Thoracic aorta (tissue), 2 donors: Measurements from ENCODE around the gene IFT81. TPM values are rescaled to one million over a fixed set of nuclear protein-coding genes. Genes with fewer than 3 reads are reported as not detected.

ENCODE experiments used
- ATAC-seq: fragments of 150-250 bp; one replicate; pipeline ENCODE4 v1.8.0; 2017; ENCODE audit warnings: low read depth; ENCODE audit not compliant: insufficient number of reproducible peaks, low FRiP score
- DNase-seq: peaks from one replicate; pipeline ENCODE4 v3.0.0-alpha.2; 2020; ENCODE audit warnings: low spot score
- H3K27ac ChIP-seq, 2 donors: fragments of 200-600 bp; sonication (generic); 1 replicate in 1 of 2; 2 replicates in 1 of 2; pipeline ENCODE4 v1.5.1; 2016; ENCODE audit warnings: mild to moderate bottlenecking in 2 of 2, moderate library complexity in 2 of 2
- H3K27me3 ChIP-seq: fragments of 200-600 bp; sonication (generic); replicated peaks from 2 replicates; pipeline ENCODE4 v1.6.0; 2016; ENCODE audit warnings: mild to moderate bottlenecking; ENCODE audit not compliant: insufficient read depth
- H3K36me3 ChIP-seq: fragments of 200-600 bp; sonication (generic); one replicate; pipeline ENCODE4 v1.5.1; 2016
- H3K4me1 ChIP-seq, 2 donors: fragments of 200-600 bp; sonication (generic); 1 replicate in 1 of 2; 2 replicates in 1 of 2; pipeline versions ENCODE4 v1.5.1 to v1.6.0; 2016; ENCODE audit warnings: low read depth in 2 of 2, mild to moderate bottlenecking in 1 of 2; ENCODE audit not compliant: control insufficient read depth in 1 of 2
- H3K4me3 ChIP-seq: fragments of 200-600 bp; sonication (generic); 2 replicates; pipeline ENCODE4 v1.5.1; 2016; ENCODE audit warnings: mild to moderate bottlenecking
- H3K9me3 ChIP-seq: fragments of 200-600 bp; sonication (generic); 2 replicates; pipeline ENCODE4 v1.5.1; 2016
- total RNA-seq, 2 donors: library from RNA; depleted of rRNA; stranded (reverse); fragments of >200 nt; gene quantifications; one replicate each; pipeline versions ENCODE4 v1.1.0 to v1.2.3, GENCODE V29; 2016
- TF ChIP-seq, protein P1 (sequence below): fragments of 200-600 bp; sonication (generic); IDR thresholded peaks from one replicate; pipeline ENCODE4 v1.5.1; 2019; ENCODE audit warnings: antibody characterized with exemption

Gene IFT81
- total RNA-seq, 2 donors from 2014 or later = 9.3 to 17.4 TPM

DNA sequence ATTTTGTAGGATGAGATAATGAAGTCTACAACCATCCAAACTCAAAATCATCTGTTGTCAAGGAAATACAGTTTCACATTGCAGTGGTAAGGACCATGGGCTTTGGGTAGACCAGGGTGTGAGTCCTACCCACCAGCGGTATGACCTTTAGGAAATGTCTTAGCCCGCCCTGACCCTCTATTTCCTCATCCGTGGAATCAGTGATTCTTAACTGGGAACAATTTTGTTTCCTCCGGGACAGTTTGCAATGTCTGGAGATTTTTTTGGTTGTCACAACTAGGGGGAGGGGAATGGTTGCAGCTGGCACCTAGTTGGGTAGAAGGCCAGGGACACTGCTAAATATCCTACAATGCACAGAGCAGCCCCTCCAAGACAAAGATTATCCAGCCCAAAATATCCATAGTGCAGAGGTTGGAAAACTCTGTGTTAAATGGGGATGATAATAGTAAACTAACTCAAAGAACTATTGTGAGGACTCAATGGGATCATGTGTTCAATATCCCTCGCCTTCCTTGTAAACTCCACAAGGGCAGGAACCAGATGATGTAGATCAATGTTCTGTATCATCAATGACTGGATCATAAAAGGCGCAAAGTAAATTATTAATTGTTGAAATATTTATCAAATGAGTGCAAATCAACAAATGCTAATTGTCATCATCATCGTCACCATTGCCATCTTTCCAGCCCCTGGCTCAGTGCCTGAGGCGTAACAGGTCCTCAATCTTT lies 15.7 kb upstream of the IFT81 start:
- ATAC-seq (no peak), DNase-seq (no peak)
- no peaks in the 10 kb centered on the region for H3K9me3 ChIP-seq
- H3K4me1 ChIP-seq = peaks cover 27 to 57% of the 10 kb centered on the region in 2 donors
- peak overlapping the region; percentile 74 to 83 for H3K27ac ChIP-seq
- H3K4me3 ChIP-seq = no peak overlapping the region
- TF ChIP-seq, protein P1, sequence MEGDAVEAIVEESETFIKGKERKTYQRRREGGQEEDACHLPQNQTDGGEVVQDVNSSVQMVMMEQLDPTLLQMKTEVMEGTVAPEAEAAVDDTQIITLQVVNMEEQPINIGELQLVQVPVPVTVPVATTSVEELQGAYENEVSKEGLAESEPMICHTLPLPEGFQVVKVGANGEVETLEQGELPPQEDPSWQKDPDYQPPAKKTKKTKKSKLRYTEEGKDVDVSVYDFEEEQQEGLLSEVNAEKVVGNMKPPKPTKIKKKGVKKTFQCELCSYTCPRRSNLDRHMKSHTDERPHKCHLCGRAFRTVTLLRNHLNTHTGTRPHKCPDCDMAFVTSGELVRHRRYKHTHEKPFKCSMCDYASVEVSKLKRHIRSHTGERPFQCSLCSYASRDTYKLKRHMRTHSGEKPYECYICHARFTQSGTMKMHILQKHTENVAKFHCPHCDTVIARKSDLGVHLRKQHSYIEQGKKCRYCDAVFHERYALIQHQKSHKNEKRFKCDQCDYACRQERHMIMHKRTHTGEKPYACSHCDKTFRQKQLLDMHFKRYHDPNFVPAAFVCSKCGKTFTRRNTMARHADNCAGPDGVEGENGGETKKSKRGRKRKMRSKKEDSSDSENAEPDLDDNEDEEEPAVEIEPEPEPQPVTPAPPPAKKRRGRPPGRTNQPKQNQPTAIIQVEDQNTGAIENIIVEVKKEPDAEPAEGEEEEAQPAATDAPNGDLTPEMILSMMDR = no peak
- no peaks in the 10 kb centered on the region for H3K36me3 ChIP-seq
- H3K27me3 ChIP-seq = no peaks in the 10 kb centered on the region

DNA sequence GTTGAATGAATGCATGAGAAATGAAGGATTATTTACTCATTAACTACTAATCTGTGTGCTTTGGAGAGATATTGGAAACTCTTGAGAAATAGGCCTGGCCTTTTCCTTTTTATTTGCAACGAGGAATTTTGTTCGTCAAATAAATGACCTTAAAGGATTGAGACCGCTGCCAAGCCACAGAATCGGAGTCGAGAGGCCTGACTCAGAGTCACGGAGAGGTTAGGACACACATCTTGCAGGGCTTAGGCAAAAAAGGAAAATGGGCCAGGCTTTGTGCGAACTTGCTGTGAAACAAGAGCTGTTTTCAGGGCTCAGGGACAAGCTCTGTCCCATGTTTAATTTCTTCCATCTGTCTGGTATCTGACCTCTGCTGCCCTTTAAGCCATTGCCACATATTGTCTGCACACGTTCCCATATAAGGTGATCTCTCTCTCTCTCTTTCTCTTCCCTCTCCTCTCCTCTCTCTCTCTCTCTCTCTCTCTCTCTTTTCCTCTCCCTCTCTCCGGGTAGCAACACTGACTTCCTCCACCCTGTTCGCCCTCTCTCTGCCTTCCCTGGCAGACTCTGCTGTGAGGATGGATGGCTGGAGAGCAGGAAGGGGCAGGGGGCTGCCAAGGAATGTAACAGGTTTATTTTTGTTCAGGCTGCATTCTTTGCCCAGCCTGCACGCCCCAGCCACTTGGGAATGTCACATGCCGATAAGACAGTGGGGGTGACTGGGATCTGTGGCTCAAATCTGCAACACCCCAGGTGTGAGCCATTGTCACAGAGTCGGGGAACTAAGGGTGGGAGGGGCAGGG lies 14.9 kb upstream of the IFT81 start:
- H3K4me1 ChIP-seq = peaks cover 30 to 60% of the 10 kb centered on the region in 2 donors
- TF ChIP-seq, protein P1 = no peak
- DNase-seq = peak; percentile 74
- H3K36me3 ChIP-seq = no peaks in the 10 kb centered on the region
- H3K27me3 ChIP-seq = no peaks in the 10 kb centered on the region
- H3K9me3 ChIP-seq = no peaks in the 10 kb centered on the region
- ATAC-seq = peak; percentile 76
- H3K27ac ChIP-seq = peak overlapping the region; percentile 83 to 90
- H3K4me3 ChIP-seq = peak overlapping the region; percentile 34

DNA sequence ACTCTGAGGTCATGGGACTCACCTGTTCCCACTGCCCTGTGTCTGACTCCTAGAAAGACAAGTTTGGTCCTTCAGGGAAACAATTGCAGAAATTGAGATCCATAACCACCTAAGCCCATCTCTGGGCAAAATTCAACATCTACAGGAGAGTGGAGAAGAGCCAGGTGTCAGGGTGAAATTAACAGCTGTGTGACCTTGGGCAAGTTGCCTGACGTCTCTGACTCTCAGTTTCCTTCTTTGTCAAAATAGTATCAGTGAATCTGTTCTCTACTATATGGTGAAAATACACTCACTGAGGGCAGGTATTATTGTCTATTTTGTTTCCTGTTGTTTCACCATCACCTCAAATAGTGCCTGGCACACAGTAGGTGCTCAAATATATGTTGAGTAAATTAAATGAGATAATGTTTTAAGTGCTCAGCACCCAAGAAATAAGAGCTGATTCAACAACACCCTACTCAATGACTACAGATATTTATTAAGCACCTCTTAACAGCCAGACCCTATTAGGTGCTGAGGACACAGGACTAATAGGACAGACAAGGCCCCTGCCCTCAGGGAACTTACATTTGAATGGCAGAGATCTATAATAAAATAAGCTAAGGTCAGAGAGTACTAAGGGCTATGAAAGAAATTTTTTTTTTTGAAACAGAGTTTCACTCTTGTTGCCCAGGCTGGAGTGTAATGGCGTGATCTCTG lies 14.2 kb upstream of the IFT81 start:
- no peak for DNase-seq
- no peaks in the 10 kb centered on the region for H3K9me3 ChIP-seq
- no peaks in the 10 kb centered on the region for H3K36me3 ChIP-seq
- peaks cover 30 to 61% of the 10 kb centered on the region in 2 donors for H3K4me1 ChIP-seq
- peak overlapping the region; percentile 83 to 90 for H3K27ac ChIP-seq
- H3K27me3 ChIP-seq = no peaks in the 10 kb centered on the region
- ATAC-seq = no peak
- TF ChIP-seq, protein P1 = no peak
- H3K4me3 ChIP-seq = peak overlapping the region; percentile 34

DNA sequence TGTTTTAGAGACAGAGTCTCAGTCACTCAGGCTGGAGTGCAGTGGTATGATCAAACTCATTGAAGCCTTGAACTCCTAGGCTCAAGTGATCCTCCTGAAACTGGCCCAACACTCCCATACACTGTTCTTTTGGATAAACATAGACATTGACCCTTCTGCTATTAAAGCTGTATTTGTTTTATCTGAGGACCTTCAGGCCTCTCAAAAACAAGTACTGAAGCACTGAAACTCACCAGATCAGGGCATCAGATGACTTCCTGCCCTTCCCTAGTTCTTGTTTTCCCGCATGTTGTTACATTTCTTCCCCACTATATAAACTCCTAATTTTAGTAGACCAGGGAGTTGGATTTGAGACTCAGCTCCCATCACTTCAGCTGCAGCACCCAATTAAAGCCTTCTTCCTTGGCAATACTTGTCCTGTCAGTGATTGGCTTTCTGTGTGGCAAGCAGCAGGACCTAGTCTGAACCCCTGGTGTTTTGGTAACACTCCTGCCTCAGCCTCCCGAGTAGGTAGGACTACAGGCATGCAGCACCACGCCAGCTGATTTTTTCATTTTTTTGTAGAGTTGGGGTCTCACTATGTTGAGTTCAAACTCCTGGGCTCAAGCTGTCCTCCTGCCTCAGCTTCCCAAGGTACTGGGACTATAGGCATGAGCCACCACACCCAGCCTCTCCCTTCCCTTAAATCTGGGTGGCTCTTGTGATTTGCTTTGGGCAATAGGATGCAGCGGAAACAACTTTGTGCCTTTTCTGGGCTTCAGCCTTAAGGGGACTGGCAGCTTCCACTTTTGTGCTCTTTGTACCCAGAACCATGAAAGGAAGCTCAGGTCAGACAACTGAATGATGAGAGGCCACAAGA lies 12.5 kb upstream of the IFT81 start:
- no peak for ATAC-seq
- Histone ChIP-seq H3K27ac (peak overlapping the region; percentile 83 to 90), H3K9me3 (no peaks in the 10 kb centered on the region), H3K36me3 (no peaks in the 10 kb centered on the region), H3K27me3 (no peaks in the 10 kb centered on the region), H3K4me1 (peaks cover 26 to 66% of the 10 kb centered on the region in 2 donors), H3K4me3 (no peak overlapping the region)
- no peak for DNase-seq
- TF ChIP-seq, protein P1 = no peak
